Activated B cell treated with CpG ODN at 0.5 μM for 24 hours (primary cell): ENCODE data around the gene PWWP3B. TPM values are rescaled to one million over a fixed set of nuclear protein-coding genes. Genes with fewer than 3 reads are reported as not detected.
"Not testable (repeated sequence)": the region's sequence is repeated elsewhere in the genome, so short reads cannot be mapped to it uniquely, and the experiment has no call there.

Experiments used
- ATAC-seq: fragments of 200-7000 bp; cut with Tn5 transposase; one replicate; pipeline ENCODE4 v1.10.0; 2021; ENCODE audit warnings: low read depth, mild to moderate bottlenecking, moderate library complexity
- CTCF ChIA-PET: fragments of 350-600 bp; sonication (Branson Sonifier 250); formaldehyde crosslinking; loops from one replicate; lab custom pipeline; 2021; ENCODE audit warnings: antibody characterized with exemption; lab: Charles Lee
- POLR2A ChIA-PET: fragments of 350-600 bp; sonication (Branson Sonifier 250); formaldehyde crosslinking; loops from one replicate; lab custom pipeline; 2021; ENCODE audit warnings: antibody characterized with exemption; lab: Charles Lee
- DNase-seq: peaks from one replicate; pipeline ENCODE4 v3.0.0; 2022
- H3K27ac Mint-ChIP-seq: one replicate; pipeline ENCODE4 v1.8.0; 2020; ENCODE audit warnings: mixed read lengths
- H3K27me3 Mint-ChIP-seq: one replicate; pipeline ENCODE4 v1.8.0; 2021; ENCODE audit warnings: mixed read lengths
- H3K36me3 Mint-ChIP-seq: one replicate; pipeline ENCODE4 v1.8.0; 2021; ENCODE audit warnings: low read depth, mixed read lengths
- H3K4me1 Mint-ChIP-seq: one replicate; pipeline ENCODE4 v1.8.0; 2021; ENCODE audit warnings: mixed read lengths
- H3K4me3 Mint-ChIP-seq: one replicate; pipeline ENCODE4 v1.8.0; 2020; ENCODE audit warnings: mild to moderate bottlenecking, mixed read lengths
- H3K9me3 Mint-ChIP-seq: one replicate; pipeline ENCODE4 v1.8.0; 2020; ENCODE audit warnings: mixed read lengths
- CTCF ChIP-seq: fragments of 200-600 bp; IDR thresholded peaks from one replicate; pipeline ENCODE4 v1.8.0; 2022; ENCODE audit warnings: antibody characterized with exemption, mild to moderate bottlenecking
- intact Hi-C: fragments of 100-400 bp; cut with micrococcal nuclease; formaldehyde crosslinking; loops from one replicate; pipeline ENCODE4 v1.15.1; 2024
- total RNA-seq: library from RNA; stranded (reverse); gene quantifications from 2 replicates; pipeline ENCODE4 v1.2.3, GENCODE V29; 2022

The PWWP3B gene
- total RNA-seq, 1 donor from 2014 or later: not detected

GRCh38 chrX:106170318-106170717 lies 2.2 kb downstream of the PWWP3B start:
- ChIA-PET POLR2A (no interaction called here), CTCF (no interaction called here)
- no peak for TF ChIP-seq CTCF
- H3K27me3 Mint-ChIP-seq: no peaks in the 10 kb centered on the region
- no peaks in the 10 kb centered on the region for H3K4me1 Mint-ChIP-seq
- intact Hi-C loops: no loop called here
- DNase-seq (no peak), ATAC-seq (no peak)
- H3K9me3 Mint-ChIP-seq: no peaks in the 10 kb centered on the region
- H3K4me3 Mint-ChIP-seq: no peak overlapping the region
- no peaks in the 10 kb centered on the region for H3K36me3 Mint-ChIP-seq
- no peak overlapping the region for H3K27ac Mint-ChIP-seq

- H3K9me3 Mint-ChIP-seq: no peaks in the 10 kb centered on the region
- ChIA-PET CTCF (no interaction called here), POLR2A (no interaction called here)
- no peak overlapping the region for H3K4me3 Mint-ChIP-seq
- no peak overlapping the region for H3K27ac Mint-ChIP-seq
- H3K36me3 Mint-ChIP-seq: no peaks in the 10 kb centered on the region
- ATAC-seq (no peak), DNase-seq (no peak)
- H3K4me1 Mint-ChIP-seq: no peaks in the 10 kb centered on the region
- TF ChIP-seq CTCF: no peak
- no peaks in the 10 kb centered on the region for H3K27me3 Mint-ChIP-seq
- intact Hi-C loops: no loop called here
Observed at GRCh38 chrX:106171293-106171820, 3.3 kb downstream of the PWWP3B start.

GRCh38 chrX:106177106-106177981 lies 9.2 kb downstream of the PWWP3B start:
- intact Hi-C loops: no loop called here
- ATAC-seq (no peak), DNase-seq (no peak)
- Mint-ChIP-seq H3K36me3 (no peaks in the 10 kb centered on the region), H3K27me3 (no peaks in the 10 kb centered on the region), H3K27ac (no peak overlapping the region), H3K4me3 (no peak overlapping the region), H3K4me1 (no peaks in the 10 kb centered on the region), H3K9me3 (peaks cover 2% of the 10 kb centered on the region)
- ChIA-PET POLR2A (no interaction called here), CTCF (no interaction called here)
- TF ChIP-seq CTCF: no peak

GRCh38 chrX:106177982-106178321 lies 9.8 kb downstream of the PWWP3B start:
- no peak for ATAC-seq
- intact Hi-C loops: no loop called here
- Mint-ChIP-seq H3K27ac (no peak overlapping the region), H3K9me3 (peaks cover 5% of the 10 kb centered on the region), H3K27me3 (no peaks in the 10 kb centered on the region), H3K4me3 (no peak overlapping the region), H3K36me3 (no peaks in the 10 kb centered on the region), H3K4me1 (no peaks in the 10 kb centered on the region)
- CTCF ChIA-PET: no interaction called here
- DNase-seq: no peak
- POLR2A ChIA-PET: no interaction called here
- TF ChIP-seq CTCF: no peak

GRCh38 chrX:106178826-106179225 lies 10.7 kb downstream of the PWWP3B start:
- Mint-ChIP-seq H3K9me3 (peaks cover 5% of the 10 kb centered on the region), H3K27me3 (no peaks in the 10 kb centered on the region), H3K36me3 (no peaks in the 10 kb centered on the region), H3K4me1 (no peaks in the 10 kb centered on the region), H3K4me3 (no peak overlapping the region), H3K27ac (no peak overlapping the region)
- ATAC-seq: no peak
- DNase-seq: no peak
- TF ChIP-seq CTCF: no peak
- intact Hi-C loops: no loop called here
- CTCF ChIA-PET: no interaction called here
- POLR2A ChIA-PET: no interaction called here

- POLR2A ChIA-PET, H3K27me3 Mint-ChIP-seq, CTCF ChIA-PET, DNase-seq, H3K9me3 Mint-ChIP-seq, H3K36me3 Mint-ChIP-seq, H3K4me3 Mint-ChIP-seq, ATAC-seq, H3K4me1 Mint-ChIP-seq, intact Hi-C loops, H3K27ac Mint-ChIP-seq: not testable (repeated sequence)
Observed at GRCh38 chrX:106183685-106184084, 15.6 kb downstream of the PWWP3B start.
